ENCODE results near the gene STX11.

The STX11 gene

GRCh38 chr6:144162977-144163376 is 12.7 kb downstream of the STX11 start:
- no peak for DNase-seq

GRCh38 chr6:144165784-144166183 is 15.5 kb downstream of the STX11 start:
- Histone ChIP-seq H3K9me2 (replicated peaks; ENCODE audit: insufficient read depth, low read length) (no peaks in the 10 kb centered on the region), H3K9me3 (replicated peaks; ENCODE audit: insufficient read depth, low read length) (no peaks in the 10 kb centered on the region), H3K27ac (ENCODE audit: low read length) (no peak overlapping the region), H3F3A (ENCODE audit: insufficient read depth, low read length) (no peaks in the 10 kb centered on the region), H4K20me1 (ENCODE audit: insufficient read depth, low read length) (no peaks in the 10 kb centered on the region), H3K9ac (ENCODE audit: low read length) (no peak overlapping the region), H3K4me1 (ENCODE audit: low read length) (no peaks in the 10 kb centered on the region), H3K79me2 (ENCODE audit: low read length) (no peaks in the 10 kb centered on the region), H3K4me3 (ENCODE audit: low read length) (no peak overlapping the region), H3K27me3 (replicated peaks; ENCODE audit: insufficient read depth, low read length) (no peaks in the 10 kb centered on the region), H3K4me2 (ENCODE audit: low read depth, low read length) (no peak overlapping the region), H2AFZ (ENCODE audit: low read length) (no peak overlapping the region), H3K36me3 (replicated peaks; ENCODE audit: insufficient read depth, low read length) (no peaks in the 10 kb centered on the region)
- DNase-seq: no peak
- TF ChIP-seq CTCF (IDR thresholded peaks at IDR 0.05; ENCODE audit: low read length): no peak
- TF ChIP-seq EZH2phosphoT487 (IDR thresholded peaks at IDR 0.05; ENCODE audit: low read length): no peak
- no peak for TF ChIP-seq EZH2 (optimal IDR thresholded peaks at IDR 0.05; ENCODE audit: low read depth, low read length)

More at GRCh38 chr6:144162977-144163376, 12.7 kb downstream of the STX11 start:
- no peaks in the 10 kb centered on the region for H3K79me2 ChIP-seq (ENCODE audit: low read length)
- no peak overlapping the region for H3K27ac ChIP-seq (ENCODE audit: low read length)
- no peaks in the 10 kb centered on the region for H3K9me2 ChIP-seq (replicated peaks; ENCODE audit: insufficient read depth, low read length)
- H2AFZ ChIP-seq (ENCODE audit: low read length): no peak overlapping the region
- no peaks in the 10 kb centered on the region for H3F3A ChIP-seq (ENCODE audit: insufficient read depth, low read length)
- no peaks in the 10 kb centered on the region for H3K9me3 ChIP-seq (replicated peaks; ENCODE audit: insufficient read depth, low read length)
- no peaks in the 10 kb centered on the region for H3K36me3 ChIP-seq (replicated peaks; ENCODE audit: insufficient read depth, low read length)
- H3K4me3 ChIP-seq (ENCODE audit: low read length): no peak overlapping the region
- no peak overlapping the region for H3K9ac ChIP-seq (ENCODE audit: low read length)
- no peak overlapping the region for H3K4me2 ChIP-seq (ENCODE audit: low read depth, low read length)
- no peaks in the 10 kb centered on the region for H3K27me3 ChIP-seq (replicated peaks; ENCODE audit: insufficient read depth, low read length)
- TF ChIP-seq EZH2phosphoT487 (IDR thresholded peaks at IDR 0.05; ENCODE audit: low read length) (no peak), CTCF (IDR thresholded peaks at IDR 0.05; ENCODE audit: low read length) (no peak), EZH2 (optimal IDR thresholded peaks at IDR 0.05; ENCODE audit: low read depth, low read length) (no peak)
- H4K20me1 ChIP-seq (ENCODE audit: insufficient read depth, low read length): no peaks in the 10 kb centered on the region
- H3K4me1 ChIP-seq (ENCODE audit: low read length): no peaks in the 10 kb centered on the region

GRCh38 chr6:144170044-144170443 is 19.7 kb downstream of the STX11 start:
- TF ChIP-seq EZH2phosphoT487 (IDR thresholded peaks at IDR 0.05; ENCODE audit: low read length): no peak
- TF ChIP-seq CTCF (IDR thresholded peaks at IDR 0.05; ENCODE audit: low read length): no peak
- no peak for TF ChIP-seq EZH2 (optimal IDR thresholded peaks at IDR 0.05; ENCODE audit: low read depth, low read length)
- Histone ChIP-seq H3K27ac (ENCODE audit: low read length) (no peak overlapping the region), H2AFZ (ENCODE audit: low read length) (no peak overlapping the region), H3K4me2 (ENCODE audit: low read depth, low read length) (no peak overlapping the region), H3K9me2 (replicated peaks; ENCODE audit: insufficient read depth, low read length) (no peaks in the 10 kb centered on the region), H4K20me1 (ENCODE audit: insufficient read depth, low read length) (no peaks in the 10 kb centered on the region), H3K9ac (ENCODE audit: low read length) (no peak overlapping the region), H3K27me3 (replicated peaks; ENCODE audit: insufficient read depth, low read length) (no peaks in the 10 kb centered on the region), H3K79me2 (ENCODE audit: low read length) (no peaks in the 10 kb centered on the region), H3K4me3 (ENCODE audit: low read length) (no peak overlapping the region), H3K4me1 (ENCODE audit: low read length) (no peaks in the 10 kb centered on the region), H3K9me3 (replicated peaks; ENCODE audit: insufficient read depth, low read length) (no peaks in the 10 kb centered on the region), H3K36me3 (replicated peaks; ENCODE audit: insufficient read depth, low read length) (no peaks in the 10 kb centered on the region), H3F3A (ENCODE audit: insufficient read depth, low read length) (no peaks in the 10 kb centered on the region)
- no peak for DNase-seq
